HG03196 (cell line): Measurements from ENCODE around the gene ZFAND5.

Experiments used
- ATAC-seq: cut with Tn5 transposase; IDR thresholded peaks from one replicate; pipeline ENCODE4 v1.9.1; 2021; ENCODE audit not compliant: unreplicated experiment

ZFAND5 gene, protein sequence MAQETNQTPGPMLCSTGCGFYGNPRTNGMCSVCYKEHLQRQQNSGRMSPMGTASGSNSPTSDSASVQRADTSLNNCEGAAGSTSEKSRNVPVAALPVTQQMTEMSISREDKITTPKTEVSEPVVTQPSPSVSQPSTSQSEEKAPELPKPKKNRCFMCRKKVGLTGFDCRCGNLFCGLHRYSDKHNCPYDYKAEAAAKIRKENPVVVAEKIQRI

DNA sequence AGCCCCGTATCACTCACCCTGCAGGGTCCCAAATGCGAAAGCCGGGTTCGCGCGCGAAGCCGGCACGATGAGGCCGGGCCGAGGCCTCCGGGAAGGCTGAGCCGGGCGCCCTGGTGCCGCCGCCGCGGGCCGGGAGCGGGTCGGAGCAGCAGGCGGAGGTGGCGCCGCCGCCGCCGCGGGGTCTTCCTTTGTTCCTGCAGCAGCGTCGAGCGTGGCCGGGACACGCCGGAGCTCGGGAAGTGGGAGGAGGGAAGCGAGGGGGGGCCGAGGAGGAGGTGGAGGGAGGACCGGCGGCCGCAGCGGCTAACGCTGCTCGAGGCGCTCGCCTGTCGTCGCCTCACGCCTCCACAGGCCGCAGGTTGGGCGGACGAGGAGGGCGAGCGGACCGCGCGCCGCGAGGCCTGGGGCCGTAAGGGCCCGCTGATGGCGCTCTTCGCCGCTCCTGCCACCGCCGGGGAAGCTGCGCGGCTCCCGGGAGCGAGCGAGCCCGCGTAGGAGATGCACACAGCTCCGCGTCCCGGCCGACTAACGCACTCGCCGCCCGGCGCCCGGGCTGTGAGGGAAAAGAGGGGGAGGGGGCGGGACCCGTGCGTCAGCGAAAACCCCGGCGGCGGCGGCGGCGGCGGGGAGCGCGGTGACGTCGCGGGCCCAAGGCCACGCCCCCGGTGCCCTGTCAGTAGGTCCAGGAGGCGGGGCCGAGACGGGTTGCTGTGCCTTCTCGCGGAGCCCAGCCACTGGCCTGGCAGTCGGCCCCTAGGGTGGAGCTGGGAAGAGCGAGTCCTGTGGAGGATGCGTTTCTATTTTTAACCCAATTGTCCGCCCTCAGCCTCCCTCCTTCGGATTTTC lies at the start of gene ZFAND5:
TSS of gene ZFAND5 (minus strand) at position 530 of the 846 bp plus-strand sequence. CDS start 4,430 bp downstream, outside the sequence.
- ATAC-seq, result peak; percentile 82

DNA sequence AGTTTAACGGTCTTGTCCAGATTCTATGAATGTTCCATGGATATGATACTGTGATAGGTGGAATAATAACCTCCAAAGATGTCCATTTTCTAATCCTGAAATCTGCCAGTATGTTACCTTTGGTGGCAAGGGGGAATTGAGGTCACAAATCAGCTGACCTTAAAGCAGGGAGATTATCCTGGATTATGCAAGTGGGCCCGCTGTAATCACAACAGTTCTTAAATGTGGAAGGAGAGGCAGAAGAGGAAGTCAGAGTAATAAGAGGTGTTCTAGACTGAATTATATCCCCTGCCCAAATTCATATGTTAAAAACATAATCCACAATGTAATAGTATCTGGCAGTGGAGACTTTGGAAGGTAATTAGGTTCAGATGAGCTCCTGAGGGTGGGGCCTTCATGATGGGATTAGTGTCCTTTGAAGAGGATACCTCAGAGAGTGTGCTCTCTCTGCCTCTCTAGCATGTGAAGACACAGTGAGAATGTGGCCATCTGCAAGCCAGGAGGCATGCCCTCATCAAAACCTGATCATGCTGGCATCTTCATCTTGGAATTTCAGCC lies 47.6 kb upstream of the ZFAND5 start:
- no peak for ATAC-seq

DNA sequence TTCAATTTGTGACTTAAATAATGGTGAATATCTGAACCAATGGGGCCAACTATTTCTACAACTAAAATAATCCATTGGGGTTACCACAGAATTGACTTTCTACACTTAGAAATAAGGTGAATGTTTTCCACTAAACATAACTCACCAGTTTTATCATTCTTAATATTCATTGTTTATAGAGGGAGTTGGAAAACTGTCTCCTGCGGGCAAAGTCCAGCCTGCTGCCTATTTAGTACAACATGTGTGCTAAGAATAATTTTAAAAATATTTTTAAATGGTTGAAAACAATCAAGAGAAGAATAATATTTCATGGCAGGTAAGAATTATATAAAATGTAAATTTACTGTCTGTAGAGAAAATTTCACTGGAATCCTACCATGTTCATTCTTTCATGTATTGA lies 45.2 kb upstream of the ZFAND5 start:
- no peak for ATAC-seq

DNA sequence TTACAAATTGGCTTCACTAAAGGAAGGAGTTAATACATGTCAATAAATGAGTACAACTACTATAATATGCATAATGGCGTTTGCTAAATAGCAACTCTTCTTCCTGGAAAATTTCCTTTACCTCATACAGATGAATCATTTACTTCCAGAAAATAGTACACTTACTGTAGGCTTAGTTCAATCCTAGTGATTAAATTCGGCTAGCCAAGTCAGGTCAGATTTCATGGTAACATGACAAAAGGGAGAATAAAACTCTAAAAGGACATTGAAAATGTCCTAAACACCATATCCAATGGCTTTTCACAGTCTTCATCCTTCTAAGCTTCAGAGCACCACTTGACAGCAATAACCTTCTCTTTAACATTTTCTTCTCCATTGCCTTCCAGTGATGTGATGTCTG lies 42.1 kb upstream of the ZFAND5 start:
- no peak for ATAC-seq

DNA sequence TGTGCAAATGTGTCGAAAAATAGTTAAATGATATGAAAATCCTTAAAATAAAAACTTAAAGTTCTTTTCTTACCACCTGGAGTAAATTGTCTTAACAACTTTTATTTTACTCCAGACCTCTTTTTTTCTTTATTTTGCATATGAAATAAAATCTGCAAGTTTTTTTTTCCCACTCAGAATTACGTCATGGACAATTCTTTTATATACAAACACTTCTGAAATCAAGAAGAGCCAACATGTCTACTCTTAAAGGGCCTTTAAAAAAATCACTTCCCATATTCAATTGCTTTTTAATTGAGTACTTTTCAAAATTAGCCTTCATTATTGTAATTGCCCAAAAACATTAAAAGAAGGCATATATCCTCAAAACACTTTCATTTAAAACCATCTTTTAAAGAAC lies 37.7 kb upstream of the ZFAND5 start:
- ATAC-seq, result no peak

DNA sequence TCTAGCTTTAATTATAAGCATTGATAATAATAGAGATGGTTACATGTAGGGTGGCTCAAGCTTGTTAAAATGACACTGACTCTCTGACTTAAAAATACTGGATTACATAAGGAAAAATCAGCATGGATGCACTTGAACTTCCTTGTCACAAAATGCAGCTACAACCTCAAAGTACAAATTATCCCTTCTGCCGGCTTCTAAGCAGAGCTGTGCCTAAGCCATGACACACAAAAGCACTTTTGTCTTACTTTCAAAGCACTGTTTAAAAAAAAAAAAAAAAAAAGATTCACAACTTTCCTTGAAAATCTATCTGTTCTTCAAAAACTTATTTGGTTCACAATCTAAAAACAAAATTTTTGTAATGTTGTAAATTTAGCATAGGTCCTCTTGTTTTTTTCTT lies 36.4 kb upstream of the ZFAND5 start:
- no peak for ATAC-seq

DNA sequence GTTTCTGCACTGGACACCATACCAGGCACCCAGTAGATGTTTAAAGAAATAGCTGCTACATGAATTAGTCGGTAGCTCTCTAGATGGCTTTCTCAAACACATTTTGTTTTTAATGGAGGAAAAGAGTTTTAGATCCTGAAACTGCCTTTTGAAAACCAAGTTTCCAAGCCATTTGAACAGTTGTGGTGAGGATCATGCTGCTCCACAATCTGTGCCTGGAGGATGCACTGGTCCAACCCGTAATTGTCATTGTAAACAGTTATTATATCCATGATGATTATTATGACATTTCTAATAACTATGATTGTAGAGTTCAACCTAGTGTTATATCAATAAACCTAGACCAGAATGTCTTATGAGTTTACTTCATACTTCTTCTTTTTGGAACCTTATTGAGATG lies 35.9 kb upstream of the ZFAND5 start:
- no peak for ATAC-seq

DNA sequence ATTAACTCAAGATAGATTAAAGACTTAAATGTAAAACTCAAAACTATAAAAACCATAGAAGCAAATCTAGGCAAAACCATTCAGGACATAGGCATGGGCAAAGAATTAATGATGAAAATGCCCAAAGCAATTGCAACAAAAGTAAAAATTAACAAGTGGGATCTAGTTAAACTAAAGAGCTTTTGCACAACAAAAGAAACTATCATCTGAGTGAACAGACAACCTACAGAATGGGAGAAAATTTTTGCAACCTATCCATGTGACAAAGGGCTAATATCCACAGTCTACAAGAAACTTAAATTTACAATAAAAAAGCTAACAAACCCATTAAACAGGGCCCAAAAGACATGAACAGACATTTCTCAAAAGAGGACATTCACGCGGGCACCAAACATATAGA lies 34.4 kb upstream of the ZFAND5 start:
- no peak for ATAC-seq

DNA sequence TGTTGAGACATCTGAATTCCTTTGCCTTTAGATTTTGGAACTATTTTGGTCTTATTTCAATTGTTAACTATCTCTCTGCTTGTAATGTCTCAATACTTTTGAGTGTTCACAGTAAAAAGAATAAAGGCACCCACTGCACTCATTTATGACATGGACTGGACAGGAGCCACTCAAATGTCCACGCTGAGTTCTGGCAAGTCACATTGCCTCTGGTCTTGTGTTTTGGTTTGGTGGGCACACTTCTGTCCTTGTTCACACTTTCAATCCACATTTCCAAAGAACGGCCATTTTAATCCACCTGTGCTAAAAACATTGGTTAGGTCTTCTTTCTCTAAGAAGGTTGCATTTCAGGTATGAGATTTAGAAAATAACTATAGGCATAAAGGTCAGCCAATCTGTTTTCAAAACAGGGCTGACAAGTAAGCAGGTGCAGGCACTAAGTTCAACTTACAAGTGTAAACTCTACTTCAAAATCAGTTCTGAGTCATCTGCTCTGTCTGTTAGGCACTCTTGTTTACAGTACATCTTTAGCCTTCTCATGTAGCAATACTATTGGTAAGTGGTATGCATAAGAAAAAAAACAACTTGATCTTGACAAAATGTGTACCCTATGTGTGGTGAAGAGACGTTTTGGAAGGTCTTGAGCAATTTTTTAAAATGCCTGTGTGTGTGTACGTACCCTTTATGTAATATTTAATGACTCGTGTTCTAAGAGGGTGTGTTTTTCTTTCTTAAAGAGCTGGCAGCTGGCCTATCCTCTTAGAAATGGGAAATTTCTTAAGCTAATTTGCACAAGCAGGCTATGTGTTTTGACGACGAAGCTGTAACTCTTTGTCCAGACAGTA lies 31.5 kb upstream of the ZFAND5 start:
- no peak for ATAC-seq

DNA sequence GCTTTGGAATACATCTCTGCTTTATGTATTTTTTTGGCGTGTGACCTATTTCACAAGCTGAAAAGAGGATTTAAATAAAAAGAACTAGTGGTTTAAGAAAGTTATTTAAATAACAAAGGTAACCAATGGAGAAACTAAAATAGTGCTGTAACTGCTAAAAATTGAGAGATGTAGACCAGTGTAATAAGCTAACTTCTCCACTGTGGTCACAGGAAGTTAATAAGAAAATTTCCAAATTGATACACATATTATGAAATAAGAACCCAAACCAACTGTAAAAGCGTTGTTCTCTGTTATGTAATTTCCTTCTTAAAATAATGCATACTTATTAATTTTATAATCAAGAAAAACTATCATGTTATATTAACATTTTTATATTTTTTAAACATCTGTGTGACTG lies 29.1 kb upstream of the ZFAND5 start:
- ATAC-seq, result no peak

DNA sequence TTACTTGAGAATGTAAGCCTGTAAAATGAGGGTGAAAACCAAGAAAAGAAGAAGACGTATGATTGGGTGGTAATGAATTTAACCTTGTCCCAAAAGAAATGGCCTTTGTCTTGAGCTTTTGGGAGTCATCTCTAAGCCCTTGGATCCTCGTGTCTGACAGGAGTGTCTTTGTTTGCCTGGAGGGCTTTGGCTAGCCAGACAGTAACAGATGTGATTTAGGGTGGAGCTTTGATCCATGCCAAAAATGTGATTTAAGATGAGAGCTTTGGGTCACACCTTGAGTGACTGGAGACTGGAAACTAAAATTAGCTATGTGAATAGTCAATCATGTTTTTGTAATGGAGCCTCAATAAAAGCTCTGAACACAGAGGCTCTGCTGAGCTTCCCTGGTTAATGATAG lies 25.9 kb upstream of the ZFAND5 start:
- ATAC-seq, result no peak

DNA sequence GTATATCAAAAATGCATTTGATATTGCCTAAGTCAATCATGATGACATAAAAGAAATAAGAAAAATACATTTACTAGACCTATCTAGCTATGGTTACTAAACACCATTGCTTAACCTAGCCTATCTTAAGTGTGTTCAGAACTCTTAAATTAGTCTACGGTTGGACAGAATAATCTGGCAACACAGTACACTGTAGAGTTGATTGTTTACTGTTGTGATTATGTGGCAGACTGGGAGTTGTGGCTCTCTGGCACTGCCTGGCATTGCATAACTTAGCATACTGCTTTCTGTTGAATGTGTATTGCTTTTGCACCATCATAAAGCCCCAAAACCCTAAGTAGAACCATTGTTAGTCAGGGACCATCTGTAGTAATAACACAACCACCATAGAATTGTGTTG lies 21.2 kb upstream of the ZFAND5 start:
- no peak for ATAC-seq

DNA sequence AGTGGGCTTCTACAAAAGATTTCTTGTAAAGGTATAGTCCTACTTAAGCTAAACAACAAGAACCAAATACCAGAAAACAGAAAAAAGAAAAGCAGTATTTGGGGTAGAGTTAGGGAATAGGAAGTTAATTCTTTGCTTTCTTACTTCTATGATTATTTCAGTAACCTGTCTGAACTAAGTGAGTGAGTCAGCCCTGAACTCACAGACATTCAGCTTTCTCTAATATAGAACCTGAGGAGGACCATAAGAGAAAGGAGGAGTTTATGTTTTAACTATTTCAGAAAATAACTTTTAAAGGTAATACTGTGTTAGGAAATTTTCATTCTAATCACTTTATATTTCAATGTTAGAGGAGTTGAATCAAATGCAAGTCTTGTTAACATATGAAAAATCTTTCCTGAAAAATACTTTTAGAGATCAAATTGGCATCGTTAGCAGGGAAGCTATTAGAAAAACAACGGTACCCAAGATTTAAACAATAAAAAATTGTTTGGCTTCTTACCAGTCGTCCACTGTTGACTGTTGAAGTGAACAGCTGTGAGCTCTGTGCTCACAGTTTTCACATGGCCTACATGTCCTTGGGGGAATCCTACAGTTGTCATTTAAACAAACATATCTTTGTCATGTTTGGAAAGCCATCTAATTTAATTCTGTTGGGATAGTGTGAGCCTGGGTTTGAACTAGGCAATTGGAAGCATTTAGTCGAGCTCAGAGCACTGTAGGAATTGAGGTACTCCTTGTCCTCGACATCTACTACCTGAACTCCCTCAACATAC lies 19.9 kb upstream of the ZFAND5 start:
- ATAC-seq, result no peak

DNA sequence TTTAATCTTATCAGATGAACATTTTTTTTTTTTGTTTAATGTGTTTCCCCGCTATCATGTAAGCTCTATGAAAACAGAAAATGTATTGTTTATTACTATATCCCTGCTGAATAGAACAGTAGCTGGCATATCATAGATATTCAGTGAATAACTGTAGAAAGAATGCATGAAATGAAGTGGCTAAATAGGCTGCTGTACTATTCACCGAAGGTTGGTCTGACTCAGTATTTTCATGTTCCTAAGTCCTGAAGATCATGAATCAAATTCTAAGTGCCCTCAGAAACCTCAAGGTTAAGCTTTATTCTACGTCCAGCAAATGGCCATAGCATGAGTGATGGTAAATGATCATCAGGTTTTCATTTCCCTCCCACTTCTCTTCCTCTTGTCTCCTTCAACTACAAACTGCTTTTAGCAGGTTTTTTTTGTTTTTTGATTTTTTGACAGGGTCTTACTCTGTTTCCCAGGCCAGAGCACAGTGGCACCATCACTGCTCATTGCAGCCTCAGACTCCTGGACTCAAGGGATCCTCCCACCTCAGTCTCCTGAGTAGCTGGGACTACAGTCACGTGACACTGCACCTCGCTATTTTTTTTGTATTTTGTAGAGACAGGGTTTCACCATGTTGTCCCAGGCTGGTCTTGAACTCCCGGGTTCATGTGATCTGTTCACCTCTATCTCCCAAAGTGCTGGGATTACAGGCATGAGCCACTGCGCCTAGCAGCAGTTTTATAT lies 19.1 kb upstream of the ZFAND5 start:
- no peak for ATAC-seq

DNA sequence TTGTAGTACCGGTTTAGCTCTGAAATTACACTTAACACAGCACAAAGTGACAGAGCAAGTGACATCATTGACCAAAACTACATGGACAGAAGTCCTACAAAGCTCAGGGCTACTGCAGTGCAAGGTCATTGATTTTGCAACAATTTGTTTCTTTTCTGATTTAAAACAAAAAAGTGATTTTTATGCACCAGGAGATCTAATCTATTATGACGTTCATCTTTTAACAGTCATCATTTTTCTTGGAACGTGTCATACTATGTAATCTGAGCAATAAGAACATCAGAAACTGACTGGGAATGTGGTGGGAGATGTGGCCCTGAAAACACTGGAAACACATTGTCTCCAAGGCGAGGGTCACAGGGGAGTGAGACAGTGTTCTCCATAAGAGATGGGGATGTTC lies 17.4 kb upstream of the ZFAND5 start:
- ATAC-seq, result no peak

DNA sequence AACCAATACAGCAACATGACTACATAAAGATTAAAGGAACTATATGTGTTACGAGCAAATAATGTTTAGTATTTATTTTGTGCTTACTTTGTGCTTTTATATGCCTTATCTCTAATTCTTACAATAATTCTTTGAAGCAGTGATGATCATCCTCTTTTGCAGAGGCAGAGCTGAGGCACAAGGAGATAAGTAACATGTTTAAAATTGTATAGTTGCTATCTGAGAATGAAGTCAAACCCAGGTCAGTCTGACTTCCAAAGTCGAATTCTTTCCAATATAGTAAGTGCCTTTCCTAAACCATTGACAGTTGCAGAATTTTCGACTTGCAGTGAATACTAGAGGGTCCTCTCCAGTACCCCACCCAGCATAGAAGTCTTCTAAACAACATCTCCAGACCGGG lies 12.0 kb upstream of the ZFAND5 start:
- ATAC-seq, result no peak

DNA sequence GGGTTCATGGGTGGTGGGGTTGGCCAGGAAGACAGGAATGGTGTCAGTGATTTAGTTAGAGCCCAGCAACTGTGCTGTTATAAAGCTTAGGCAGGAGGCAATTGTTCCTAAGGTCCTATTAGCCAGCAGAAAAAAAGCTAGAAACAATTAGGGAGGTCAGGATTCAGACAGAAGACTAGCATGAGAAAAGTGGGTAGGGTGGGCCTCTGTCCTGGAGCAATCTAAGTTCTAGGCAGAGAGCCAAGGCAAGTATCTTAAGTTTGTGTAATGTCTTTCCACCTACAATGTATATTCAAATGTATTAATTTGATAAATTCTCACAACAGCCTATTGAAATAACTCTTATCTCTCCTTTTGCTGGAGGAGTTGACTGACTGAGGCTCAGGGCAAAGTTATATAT lies 6.1 kb upstream of the ZFAND5 start:
- ATAC-seq, result no peak

DNA sequence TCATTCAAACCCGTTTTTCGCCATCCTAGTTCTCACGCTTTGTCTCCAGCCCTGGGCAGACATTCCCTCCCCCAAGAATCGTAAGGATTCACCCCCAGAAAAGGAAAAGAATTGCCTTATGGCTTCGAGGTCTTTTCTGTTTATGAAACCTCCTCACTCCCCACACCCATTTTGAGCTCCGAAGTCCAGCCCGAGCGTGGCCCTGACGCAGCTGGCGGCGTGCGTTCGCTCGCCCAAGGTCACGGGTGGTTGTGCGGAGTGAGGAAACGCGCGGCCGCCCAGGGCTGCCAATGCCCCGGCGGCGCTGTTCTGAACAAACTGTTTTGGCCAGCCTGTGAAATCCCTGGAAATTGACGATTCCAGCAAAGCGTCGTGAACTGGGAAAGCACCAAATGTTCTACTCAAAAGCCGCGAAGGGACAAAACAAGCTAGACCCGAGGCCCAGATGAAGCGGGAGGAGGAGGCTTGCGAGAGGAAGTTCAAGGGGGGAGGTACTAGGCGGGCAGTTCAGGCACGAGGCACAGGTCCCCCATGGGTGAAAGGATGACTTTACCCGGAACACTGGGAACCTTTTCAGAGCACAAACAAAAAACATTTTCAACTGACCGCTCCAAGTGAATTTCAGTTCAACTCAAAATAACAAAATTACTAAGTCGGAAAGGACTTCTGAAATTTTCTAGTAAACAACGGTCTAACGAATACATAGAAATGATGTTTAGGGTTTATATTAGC lies 683 bp upstream of the ZFAND5 start:
- ATAC-seq, result peak; percentile 34

DNA sequence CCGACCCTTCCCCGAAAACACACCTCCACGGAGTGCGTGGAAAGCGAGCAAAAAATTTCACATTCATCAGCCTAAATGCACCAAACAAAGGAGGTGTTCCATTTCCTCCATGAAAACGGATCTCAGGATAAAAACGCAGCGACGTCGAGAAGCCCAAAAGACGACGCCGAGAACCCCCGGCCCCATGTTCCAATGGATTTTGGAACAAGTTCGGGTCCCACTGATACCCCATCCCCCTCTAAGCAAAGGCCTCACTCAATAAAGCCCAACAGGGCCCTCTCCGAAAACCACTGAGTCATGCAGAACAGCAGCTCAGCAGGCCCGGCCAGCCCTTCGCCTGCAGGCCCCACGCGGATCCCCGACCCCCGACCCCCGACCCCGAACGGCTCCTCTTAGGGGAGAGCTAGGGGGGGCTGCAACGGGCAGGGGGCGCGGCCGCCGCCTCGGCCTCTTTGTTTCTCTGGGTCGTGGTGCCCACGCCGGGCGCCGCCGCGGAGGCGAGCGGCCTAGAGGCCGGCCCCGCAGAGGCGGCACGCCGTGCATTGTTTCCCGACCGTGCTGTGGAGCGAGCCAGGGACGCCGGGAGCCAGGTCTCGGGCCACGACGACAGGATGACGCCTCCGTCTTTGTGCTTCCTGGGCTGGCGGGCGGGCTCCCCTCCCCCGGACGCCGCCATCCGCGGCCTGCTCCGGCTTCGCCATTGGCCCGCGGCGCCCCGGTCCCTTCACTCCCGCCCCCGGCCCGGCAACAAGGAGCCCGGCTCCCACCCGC lies 915 bp downstream of the ZFAND5 start:
- ATAC-seq, result peak; percentile 38
